ENCODE measurements around the gene ACYP1. TPM values are rescaled to one million over a fixed set of nuclear protein-coding genes. Genes with fewer than 3 reads are reported as not detected.

The ACYP1 gene
- total and polyA plus RNA-seq, 9 donors = 5.5 to 27.7 (median 11.2) TPM

GRCh38 chr14:75005357-75005756 is 58.5 kb downstream of the ACYP1 start:
- 90 to 96% (median 95%) methylated on average over 3 of the region's 3 CpGs for WGBS, 3 donors
- intact Hi-C loops (cut with DNase I) = no loop called here
- no peaks in the 10 kb centered on the region for H3K36me3 ChIP-seq
- H3K27me3 ChIP-seq = no peaks in the 10 kb centered on the region
- no peak overlapping the region for H3K27ac ChIP-seq
- H3K9me3 ChIP-seq = no peaks in the 10 kb centered on the region
- TF ChIP-seq EP300 (IDR thresholded peaks at IDR 0.05) (no peak), POLR2A (IDR thresholded peaks at IDR 0.05) (no peak), CTCF (IDR thresholded peaks at IDR 0.05) (no peak)
- H3K4me3 ChIP-seq = no peak overlapping the region
- H3K4me1 ChIP-seq (ENCODE audit: insufficient read depth) = peaks cover 5% of the 10 kb centered on the region
- DNase-seq = no peak

- no peak for DNase-seq
- no peak for TF ChIP-seq CTCF (IDR thresholded peaks at IDR 0.05)
- TF ChIP-seq POLR2A (IDR thresholded peaks at IDR 0.05) = no peak
- TF ChIP-seq EP300 (IDR thresholded peaks at IDR 0.05) = no peak
- Histone ChIP-seq H3K27ac (no peak overlapping the region), H3K36me3 (no peaks in the 10 kb centered on the region), H3K9me3 (no peaks in the 10 kb centered on the region), H3K27me3 (no peaks in the 10 kb centered on the region), H3K4me3 (peak overlapping the region; percentile 51), H3K4me1 (ENCODE audit: insufficient read depth) (peaks cover 5% of the 10 kb centered on the region)
- intact Hi-C loops (cut with DNase I) = no loop called here
- WGBS, 3 donors = 8 to 10% (median 10%) methylated on average over 18 of the region's 18 CpGs
These were observed 60.4 kb downstream of the ACYP1 start for GRCh38 chr14:75003250-75004027.

Small RNAs within 50 kb of the gene (small RNA-seq; reads per million reads assigned to genes)
- gene RNU6-689P = not detected

Other genes starting within 250 kb of the ACYP1 start
- gene PROX2, start 187.9 kb downstream of the ACYP1 start, total RNA-seq = not detected
- gene PROX2, start 187.9 kb downstream of the ACYP1 start, polyA plus RNA-seq = not detected
- 10 to 100 TPM; 41.0 to 71.5 (median 68.6) TPM for gene DLST, start 182.1 kb downstream of the ACYP1 start, total RNA-seq
- 100 to 1,000 TPM in 1 of 2 donors, 10 to 100 TPM in 1; 50.6 to 100 TPM for gene DLST, start 182.1 kb downstream of the ACYP1 start, polyA plus RNA-seq
- gene RPS6KL1, start 140.8 kb downstream of the ACYP1 start, total RNA-seq = 1 to 10 TPM in 5 of 7 donors, under 1 TPM in 2; 0.24 to 3.0 (median 1.8) TPM
- gene RPS6KL1, start 140.8 kb downstream of the ACYP1 start, polyA plus RNA-seq = 1 to 10 TPM in 1 of 2 donors, under 1 TPM in 1; 0.67 to 1.7 TPM
- 10 to 100 TPM in 1 of 7 donors, 1 to 10 TPM in 5, not detected in 1; 1.8 to 14.0 (median 3.1) TPM for gene PGF, start 108.4 kb downstream of the ACYP1 start, total RNA-seq
- gene PGF, start 108.4 kb downstream of the ACYP1 start, polyA plus RNA-seq = 1 to 10 TPM; 4.5 to 5.7 TPM
- gene EIF2B2, start 61.1 kb downstream of the ACYP1 start, total RNA-seq = 10 to 100 TPM in 6 of 7 donors, 1 to 10 TPM in 1; 8.8 to 33.3 (median 29.6) TPM
- gene EIF2B2, start 61.1 kb downstream of the ACYP1 start, polyA plus RNA-seq = 10 to 100 TPM; 30.6 to 59.9 TPM
- 10 to 100 TPM; 21.7 to 36.4 (median 26.8) TPM for gene MLH3, start 12.6 kb downstream of the ACYP1 start, total RNA-seq
- gene MLH3, start 12.6 kb downstream of the ACYP1 start, polyA plus RNA-seq = 10 to 100 TPM; 14.8 to 18.7 TPM
- 1 to 10 TPM in 4 of 7 donors, under 1 TPM in 3; 0.66 to 9.2 (median 1.3) TPM for gene ZC2HC1C, start 5.6 kb upstream of the ACYP1 start, total RNA-seq
- gene ZC2HC1C, start 5.6 kb upstream of the ACYP1 start, polyA plus RNA-seq = 1 to 10 TPM in 1 of 2 donors, under 1 TPM in 1; 0.46 to 2.6 TPM
- gene NEK9, start 63.0 kb upstream of the ACYP1 start, total RNA-seq = 100 to 1,000 TPM in 4 of 7 donors, 10 to 100 TPM in 3; 58.1 to 140 (median 117) TPM
- 100 to 1,000 TPM in 1 of 2 donors, 10 to 100 TPM in 1; 57.0 to 105 TPM for gene NEK9, start 63.0 kb upstream of the ACYP1 start, polyA plus RNA-seq
- gene TMED10, start 112.6 kb upstream of the ACYP1 start, total RNA-seq = 100 to 1,000 TPM; 172 to 446 (median 287) TPM
- gene TMED10, start 112.6 kb upstream of the ACYP1 start, polyA plus RNA-seq = 100 to 1,000 TPM; 164 to 315 TPM
- gene FOS, start 214.8 kb upstream of the ACYP1 start, total RNA-seq = 1,000 to 10,000 TPM in 2 of 7 donors, 100 to 1,000 TPM in 5; 115 to 2,019 (median 178) TPM
- 100 to 1,000 TPM; 129 to 499 TPM for gene FOS, start 214.8 kb upstream of the ACYP1 start, polyA plus RNA-seq